Suprapubic skin (tissue), 3 donors: ENCODE data around the gene CAMTA1.

Experiments
- CTCF ChIP-seq, 2 donors: fragments of 200-600 bp in 1 of 2; fragments of 450-650 bp in 1 of 2; sonication (generic) in 1 of 2; IDR thresholded peaks; one replicate each; pipeline ENCODE4 v1.5.1; 2016 to 2019; ENCODE audit warnings: antibody characterized with exemption in 2 of 2, mild to moderate bottlenecking in 1 of 2, moderate library complexity in 1 of 2
- POLR2A ChIP-seq, 2 donors: fragments of 450-650 bp; IDR thresholded peaks; one replicate each; pipeline ENCODE4 v1.6.1; 2017; ENCODE audit warnings: antibody characterized with exemption in 2 of 2, mild to moderate bottlenecking in 2 of 2, moderate library complexity in 2 of 2

GRCh38 chr1:6890686-6891085, 105.4 kb downstream of the CAMTA1 start:
- TF ChIP-seq CTCF (IDR thresholded peaks at IDR 0.05) (no peak), POLR2A (IDR thresholded peaks at IDR 0.05) (no peak)
